HepG2 (cell line): ENCODE measurements around the gene ETS2. TPM values are rescaled to one million over a fixed set of nuclear protein-coding genes. Genes with fewer than 3 reads are reported as not detected.
A peak's percentile ranks its signal among the peaks of the same experiment; 100 is the strongest.

Experiments used
- DDIT3 ChIP-seq: sonication (generic); formaldehyde crosslinking; IDR thresholded peaks from 2 replicates; pipeline ENCODE4 v1.4.0; 2020; ENCODE audit warnings: mild to moderate bottlenecking, missing genetic modification reagents
- GABPA ChIP-seq, 2 experiments: IDR thresholded peaks; 2 replicates each; pipeline ENCODE4 v1.6.1; 2011 to 2016; ENCODE audit warnings: low read depth in 2 of 2, low read length in 1 of 2, missing biosample characterization in 1 of 2, missing genetic modification characterization in 1 of 2
- HNRNPK ChIP-seq: fragments of 200-400 bp; formaldehyde crosslinking; IDR thresholded peaks from 2 replicates; pipeline ENCODE4 v1.6.1; 2018; ENCODE audit warnings: low read length, low read depth, moderate library complexity, mild to moderate bottlenecking; ENCODE audit not compliant: poor library complexity, severe bottlenecking
- KLF6 ChIP-seq: IDR thresholded peaks from 2 replicates; pipeline ENCODE4 v1.8.0; 2016; ENCODE audit warnings: missing biosample characterization, missing genetic modification reagents
- MIXL1 ChIP-seq: IDR thresholded peaks from 2 replicates; pipeline ENCODE4 v1.6.1; 2016
- SMAD9 ChIP-seq: sonication (generic); formaldehyde crosslinking; IDR thresholded peaks from 2 replicates; pipeline ENCODE4 v1.5.1; 2020; ENCODE audit warnings: mild to moderate bottlenecking, missing genetic modification reagents
- STAT6 ChIP-seq: sonication (generic); formaldehyde crosslinking; IDR thresholded peaks from 2 replicates; pipeline ENCODE4 v1.4.0; 2020; ENCODE audit warnings: missing genetic modification reagents, mild to moderate bottlenecking, borderline replicate concordance
- ZNF230 ChIP-seq: sonication (generic); formaldehyde crosslinking; IDR thresholded peaks from 2 replicates; pipeline ENCODE4 v1.4.0; 2020; ENCODE audit warnings: mild to moderate bottlenecking, missing genetic modification reagents
- ZNF274 ChIP-seq: sonication (generic); formaldehyde crosslinking; IDR thresholded peaks from 2 replicates; pipeline ENCODE4 v1.5.1; 2020; ENCODE audit warnings: mild to moderate bottlenecking, missing genetic modification reagents
- ZNF407 ChIP-seq: sonication (generic); formaldehyde crosslinking; IDR thresholded peaks from one replicate; pipeline ENCODE4 v1.5.1; 2020; ENCODE audit warnings: mild to moderate bottlenecking, missing genetic modification reagents; ENCODE audit errors: not compliant biosample characterization
- ZNF441 ChIP-seq: sonication (generic); formaldehyde crosslinking; IDR thresholded peaks from 2 replicates; pipeline ENCODE4 v1.7.0; 2021; ENCODE audit warnings: missing genetic modification reagents, borderline replicate concordance
- ZNF614 ChIP-seq: IDR thresholded peaks from 2 replicates; pipeline ENCODE4 v1.6.1; 2018; ENCODE audit warnings: missing biosample characterization, missing genetic modification reagents, inconsistent platforms, borderline replicate concordance
- ZSCAN21 ChIP-seq: sonication (generic); formaldehyde crosslinking; IDR thresholded peaks from 2 replicates; pipeline ENCODE4 v1.8.0; 2022; ENCODE audit warnings: mild to moderate bottlenecking, missing genetic modification reagents, moderate library complexity, borderline replicate concordance
- polyA plus RNA-seq, 8 experiments: library from polyadenylated mRNA; depleted of rRNA in 3 of 8; stranded (reverse) in 7 of 8; unstranded in 1 of 8; fragments of >200 nt; fragmentation: Illumina TruSeq in 4 of 8; extraction: Trizol in 4 of 8; gene quantifications; 2 replicates each; pipeline versions ENCODE4 v1.2.1 to v1.2.3, GENCODE V29; 2011 to 2016; ENCODE audit warnings: low read depth in 4 of 8, missing spikeins in 1 of 8, mixed read lengths in 1 of 8; ENCODE audit not compliant: insufficient read depth in 1 of 8
- total RNA-seq, 5 experiments: library from RNA; depleted of rRNA; stranded (reverse); fragments of >200 nt; fragmentation: Illumina TruSeq; extraction: Trizol; gene quantifications; 2 replicates each; pipeline ENCODE4 v1.2.3, GENCODE V29; 2016; ENCODE audit warnings: low read depth in 1 of 5

Gene ETS2
- total and polyA plus RNA-seq, 2 of the 13 experiments (the other 11 are each of a cell fraction or from before 2014, with no cell fraction given) = 24.6 to 64.4 TPM

GRCh38 chr21:38787461-38788274 is 18.1 kb upstream of the ETS2 start (continued):
- TF ChIP-seq ZNF407 (CRISPR knock-in tag) (no peak), SMAD9 (CRISPR knock-in tag) (no peak), ZNF614 (CRISPR knock-in tag) (peak; percentile 36), MIXL1 (CRISPR knock-in tag) (peak; percentile 56; the same call in 1 of the 2 replicates), DDIT3 (CRISPR knock-in tag) (no peak), ZSCAN21 (CRISPR knock-in tag) (peak; percentile 51; the same call in 1 of the 2 replicates), ZNF441 (no peak; the same call in 1 of the 2 replicates), HNRNPK (no peak), KLF6 (0 out of 2 replicates have a peak, but pooled peaks have one; percentile 42), STAT6 (CRISPR knock-in tag) (0 out of 2 replicates have a peak, but pooled peaks have one; percentile 50), GABPA (IDR thresholded peaks at IDR 0.05; ENCODE audit: low read depth, low read length) (no peak), GABPA (CRISPR knock-in tag; IDR thresholded peaks at IDR 0.05; ENCODE audit: low read depth) (0 out of 2 replicates have a peak, but pooled peaks have one; percentile 26), ZNF274 (no peak), ZNF230 (CRISPR knock-in tag) (no peak; the same call in 1 of the 2 replicates)
